Fibroblast of skin of back (primary cell): ENCODE results near the gene SPINT2. TPM values are rescaled to one million over a fixed set of nuclear protein-coding genes. Genes with fewer than 3 reads are reported as not detected.
"Not testable (repeated sequence)": the region's sequence is repeated elsewhere in the genome, so short reads cannot be mapped to it uniquely, and the experiment has no call there.

ENCODE experiments used
- DNase-seq: peaks from one replicate; pipeline ENCODE4 v3.0.0-alpha.2; 2013
- polyA plus RNA-seq, 2 experiments: library from polyadenylated mRNA; unstranded; fragments of 120-200 nt; gene quantifications; one replicate each; pipeline ENCODE4 v1.2.1, GENCODE V29; 2013; ENCODE audit not compliant: insufficient read length in 2 of 2

SPINT2 gene
- polyA plus RNA-seq (2013, experiment 1 of 2; ENCODE audit: insufficient read length) = 22.3 TPM
- 19.6 TPM for polyA plus RNA-seq (2013, experiment 2 of 2; ENCODE audit: insufficient read length)

- no peak for DNase-seq
Observed at GRCh38 chr19:38264486-38265212, at the start of gene SPINT2. TSS of gene SPINT2 (plus strand) at chr19:38264573. CDS start at chr19:38264893, 320 bp downstream.

GRCh38 chr19:38216785-38217641, 47.4 kb upstream of the SPINT2 start:
- no peak for DNase-seq

- DNase-seq = no peak
Observed at GRCh38 chr19:38218204-38218603, 46.2 kb upstream of the SPINT2 start.

GRCh38 chr19:38219221-38219620, 45.2 kb upstream of the SPINT2 start:
- no peak for DNase-seq

- no peak for DNase-seq
Observed at GRCh38 chr19:38221421-38221820, 43.0 kb upstream of the SPINT2 start.

DNA sequence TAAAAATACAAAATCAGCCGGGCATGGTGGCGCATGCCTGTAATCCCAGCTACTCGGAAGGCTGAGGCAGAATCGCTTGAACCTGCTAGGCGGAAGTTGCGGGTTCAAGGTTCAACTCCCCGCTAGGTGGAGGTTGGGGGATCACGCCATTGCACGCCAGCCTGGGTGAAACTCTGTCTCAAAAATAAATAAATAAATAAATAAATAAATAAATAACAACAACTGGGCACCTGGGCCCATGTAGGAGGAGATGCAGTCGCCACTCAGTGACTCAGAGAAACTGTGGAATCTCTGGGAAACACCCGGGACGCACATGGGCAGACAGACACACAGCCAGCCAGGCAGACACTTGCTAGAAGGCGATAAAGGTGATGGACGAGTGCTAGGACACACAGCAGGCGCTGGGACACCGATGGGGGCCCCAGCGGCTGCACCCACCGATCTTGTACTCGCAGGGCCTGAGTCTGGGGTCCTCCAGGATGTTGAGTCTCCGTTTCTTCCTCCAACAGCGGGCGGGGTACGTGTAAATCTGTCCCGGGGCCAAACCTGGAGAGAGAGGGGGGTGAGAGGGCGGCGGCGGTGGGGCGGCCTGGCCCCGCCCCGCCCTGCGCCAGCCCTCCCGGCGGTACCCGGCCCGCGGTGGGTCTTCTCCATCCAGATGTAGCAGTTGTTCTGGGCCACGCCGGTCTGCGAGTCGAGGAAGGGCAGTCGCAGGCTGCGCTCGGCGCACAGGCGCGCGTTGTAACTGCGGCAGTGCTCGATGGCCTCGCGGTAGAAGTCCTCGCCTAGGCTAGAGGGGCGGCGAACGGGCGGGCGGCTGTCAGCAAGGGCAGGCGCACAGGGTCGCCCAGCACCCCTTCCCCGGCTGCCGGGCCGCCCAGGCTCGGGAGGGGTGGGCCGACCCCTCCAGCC, 42.2 kb upstream of the SPINT2 start:
- DNase-seq = no peak

- DNase-seq = no peak
Observed at GRCh38 chr19:38223119-38223523, 41.3 kb upstream of the SPINT2 start.

DNA sequence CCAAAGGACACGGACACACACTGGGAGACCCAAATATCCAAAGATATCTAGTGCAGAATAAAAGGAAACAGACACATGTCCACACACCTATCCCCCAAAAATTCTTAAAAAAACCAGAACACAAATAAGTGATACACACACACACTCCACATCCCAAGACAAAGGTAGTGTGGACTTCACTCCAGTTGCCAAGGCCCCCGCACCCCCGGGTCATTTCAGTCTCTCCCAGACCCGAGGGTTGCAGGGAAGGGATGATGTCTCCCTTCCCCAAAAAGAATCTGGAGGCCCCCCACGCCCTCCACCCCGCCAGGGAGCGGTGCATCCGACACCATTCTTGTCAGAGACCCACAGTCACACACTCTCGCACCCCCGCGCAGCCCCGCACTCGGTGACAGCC, 40.8 kb upstream of the SPINT2 start:
- no peak for DNase-seq

GRCh38 chr19:38224014-38224862, 40.1 kb upstream of the SPINT2 start, which contains the start of gene DPF1:
TSS of gene DPF1 (minus strand) at chr19:38224222. CDS start at chr19:38224142, 80 bp downstream.
- DNase-seq = peak; percentile 81

- DNase-seq = not testable (repeated sequence)
Observed at GRCh38 chr19:38224863-38225218, 39.5 kb upstream of the SPINT2 start.

DNA sequence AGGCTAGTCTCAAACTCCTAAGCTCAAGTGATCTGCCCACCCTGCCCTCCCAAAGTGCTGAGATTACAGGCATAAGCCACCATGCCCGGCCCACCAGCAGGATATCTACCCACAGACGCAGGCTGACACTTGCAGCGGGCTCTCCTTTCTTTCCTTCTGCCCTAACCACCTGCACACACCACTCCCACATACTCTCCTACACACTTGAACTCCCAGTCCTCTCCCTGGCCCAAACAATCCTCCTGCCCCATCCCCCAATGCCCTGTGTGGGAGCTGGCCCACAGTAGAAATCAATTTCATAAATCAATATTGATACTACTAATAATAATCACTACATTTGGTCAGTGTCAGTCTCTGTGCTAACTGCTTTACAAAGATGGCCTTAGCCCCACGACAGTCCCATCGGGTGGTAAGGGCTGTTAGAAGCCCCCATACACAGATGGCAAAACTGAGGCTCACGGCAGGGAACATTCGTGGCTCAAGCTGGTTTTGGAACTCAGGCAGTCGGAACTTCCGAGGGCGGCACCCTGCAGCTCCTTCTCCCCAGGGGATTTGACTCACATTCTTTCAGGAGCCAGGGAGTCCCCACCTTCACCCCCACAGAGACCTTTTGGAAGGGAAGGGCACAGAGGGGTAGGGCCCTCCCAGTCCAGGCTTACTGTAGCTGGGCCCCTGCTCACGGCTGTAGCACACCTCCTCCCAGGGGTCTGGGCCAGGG, 36.9 kb upstream of the SPINT2 start:
- DNase-seq = no peak

DNA sequence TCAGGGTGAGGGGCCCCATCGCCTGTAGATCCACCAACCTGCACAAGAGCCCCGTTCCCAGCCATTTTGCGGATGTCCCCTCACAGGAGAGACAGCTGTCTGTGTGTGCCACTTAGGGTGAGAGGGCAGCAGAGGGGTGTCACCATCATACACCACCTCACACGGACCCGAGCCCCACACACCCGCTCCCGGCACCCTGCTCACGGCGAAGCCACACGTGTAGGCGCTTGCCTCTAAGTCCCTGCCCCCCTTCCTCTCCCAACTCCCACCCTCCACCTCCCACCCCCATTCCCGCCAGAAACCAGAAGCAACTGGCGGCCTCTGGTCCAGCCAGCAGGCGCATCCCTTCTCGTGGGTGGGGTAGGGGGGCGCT, 36.4 kb upstream of the SPINT2 start:
- no peak for DNase-seq

GRCh38 chr19:38228491-38229439, 35.6 kb upstream of the SPINT2 start:
- no peak for DNase-seq

- DNase-seq = peak; percentile 90
Observed at GRCh38 chr19:38229585-38230073, 34.7 kb upstream of the SPINT2 start.

DNA sequence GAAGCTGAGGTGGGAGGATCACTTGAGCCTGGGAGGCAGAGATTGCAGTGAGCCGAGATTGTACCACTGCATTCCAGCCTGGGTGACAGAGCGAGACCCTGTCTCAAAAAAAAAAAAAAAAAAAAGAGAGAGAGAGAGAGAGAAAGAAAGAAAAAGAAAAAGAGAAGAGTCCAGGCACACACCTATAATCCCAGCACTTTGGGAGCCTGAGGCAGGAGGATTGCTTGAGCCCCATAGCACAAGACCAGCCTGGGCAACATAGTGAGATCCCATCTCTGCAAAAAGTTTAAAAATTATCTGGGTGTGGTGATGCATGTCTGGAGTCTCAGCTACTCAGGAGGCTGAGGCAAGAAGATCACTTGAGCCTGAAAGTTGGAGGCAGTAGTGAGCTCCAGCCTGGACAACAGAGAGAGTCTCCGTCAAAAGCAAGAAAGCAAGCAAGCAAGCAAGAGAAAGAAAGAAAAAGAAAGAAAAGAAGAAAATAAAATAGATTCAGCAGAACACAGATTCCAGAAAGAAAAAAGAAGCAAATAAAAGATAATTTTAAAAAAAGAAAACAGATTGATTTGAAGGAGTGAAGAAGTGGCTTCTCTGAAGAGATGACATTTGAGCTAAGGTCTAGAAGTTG, 33.8 kb upstream of the SPINT2 start:
- DNase-seq = not testable (repeated sequence)

GRCh38 chr19:38231918-38232317, 32.5 kb upstream of the SPINT2 start:
- DNase-seq = no peak

DNA sequence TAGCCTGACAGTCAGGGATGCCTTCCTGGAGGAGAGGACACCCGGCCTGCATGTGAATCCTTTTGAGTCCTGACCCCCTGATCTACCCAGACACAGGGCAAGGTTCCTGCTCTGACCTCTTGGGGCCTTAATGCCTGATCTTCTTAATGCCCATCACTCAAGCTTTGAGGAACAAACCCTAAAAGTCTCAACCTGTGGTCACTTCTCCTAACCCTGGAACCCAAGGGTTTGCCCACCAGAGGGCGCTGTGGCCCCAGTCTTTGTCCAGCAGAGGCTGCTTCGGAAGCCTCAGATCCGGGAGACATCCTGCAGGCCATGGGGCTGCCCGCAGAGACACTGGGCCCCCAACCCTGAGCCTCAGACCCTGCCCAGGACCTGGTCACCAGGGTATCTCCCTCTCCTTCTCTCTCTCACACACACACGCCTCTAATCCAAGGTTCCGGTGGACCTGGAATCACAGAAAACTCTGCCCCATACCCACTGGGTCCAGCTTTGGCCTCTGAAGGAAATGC, 30.6 kb upstream of the SPINT2 start:
- DNase-seq = peak; percentile 68

- no peak for DNase-seq
Observed at GRCh38 chr19:38234615-38235014, 29.8 kb upstream of the SPINT2 start.

DNA sequence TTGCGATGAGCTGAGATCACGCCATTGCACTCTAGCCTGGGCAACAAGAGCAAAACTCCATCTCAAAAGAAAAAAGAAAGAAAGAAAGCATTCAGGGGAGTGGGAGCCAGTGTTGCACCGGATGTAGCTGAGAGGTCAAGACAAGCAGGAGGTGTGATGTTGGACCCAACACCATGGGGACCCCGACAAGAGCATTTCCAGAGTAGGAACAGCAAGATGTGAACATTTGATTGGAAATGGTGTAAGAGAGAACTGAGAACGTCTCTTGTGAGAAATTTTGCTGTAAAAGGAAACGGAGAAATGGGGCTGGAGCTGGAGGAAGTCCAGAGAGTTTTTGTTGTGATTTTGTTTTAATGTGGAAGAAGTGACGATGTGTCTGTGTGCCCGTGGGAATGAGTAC, 24.6 kb upstream of the SPINT2 start:
- no peak for DNase-seq
